Measurements from ENCODE around the gene MAPK6.

MAPK6 gene

GRCh38 chr15:52103217-52104207, 84.5 kb downstream of the MAPK6 start:
- no peak for DNase-seq (ENCODE audit: low read depth in 2 of 2)

DNA sequence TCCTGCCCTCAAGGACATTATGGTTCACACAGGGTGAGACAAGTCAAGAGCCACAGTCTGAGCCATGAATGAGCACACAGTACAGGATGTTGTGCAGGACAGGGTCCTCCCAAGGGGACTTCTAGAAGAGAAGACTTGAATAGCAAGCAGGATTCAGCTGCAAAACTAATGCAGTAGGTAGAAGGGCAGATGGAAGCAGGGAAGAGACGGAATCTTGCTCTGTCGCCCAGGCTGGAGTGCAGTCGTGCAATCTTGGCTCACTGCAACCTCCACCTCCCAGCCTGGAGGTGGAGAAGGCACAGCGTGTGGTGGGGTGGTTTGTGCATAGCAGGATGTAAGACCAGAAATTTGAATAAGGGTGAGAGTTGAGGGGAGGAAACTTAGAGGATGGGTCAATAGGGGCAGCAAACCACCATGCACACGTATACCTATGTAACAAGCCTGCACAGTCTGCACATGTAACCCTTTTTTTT, 85.5 kb downstream of the MAPK6 start:
- no peak for DNase-seq (ENCODE audit: low read depth in 2 of 2)

- no peak for DNase-seq (ENCODE audit: low read depth in 2 of 2)
Observed at GRCh38 chr15:52105846-52106245, 86.8 kb downstream of the MAPK6 start.

- no peak for DNase-seq (ENCODE audit: low read depth in 2 of 2)
Observed at GRCh38 chr15:52106641-52107040, 87.6 kb downstream of the MAPK6 start.

DNA sequence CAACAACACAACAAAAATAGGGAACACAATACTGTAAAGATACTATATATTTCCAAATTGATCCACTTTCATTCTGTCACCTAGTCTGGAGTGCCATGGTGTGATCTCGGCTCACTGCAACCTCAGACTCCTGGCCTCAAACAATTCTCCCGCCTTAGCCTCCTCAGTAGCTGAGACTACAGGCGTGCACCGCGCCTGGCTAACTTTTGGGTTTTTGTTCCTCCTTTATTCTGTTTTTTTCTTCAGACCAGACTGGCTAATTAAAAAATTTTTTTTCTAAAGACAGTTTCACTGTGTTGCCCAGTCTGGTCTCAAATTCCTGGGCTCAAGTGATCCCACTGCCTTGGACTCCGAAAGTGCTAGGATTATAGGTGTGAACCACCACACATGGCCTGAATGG, 88.2 kb downstream of the MAPK6 start:
- no peak for DNase-seq (ENCODE audit: low read depth in 2 of 2)

DNA sequence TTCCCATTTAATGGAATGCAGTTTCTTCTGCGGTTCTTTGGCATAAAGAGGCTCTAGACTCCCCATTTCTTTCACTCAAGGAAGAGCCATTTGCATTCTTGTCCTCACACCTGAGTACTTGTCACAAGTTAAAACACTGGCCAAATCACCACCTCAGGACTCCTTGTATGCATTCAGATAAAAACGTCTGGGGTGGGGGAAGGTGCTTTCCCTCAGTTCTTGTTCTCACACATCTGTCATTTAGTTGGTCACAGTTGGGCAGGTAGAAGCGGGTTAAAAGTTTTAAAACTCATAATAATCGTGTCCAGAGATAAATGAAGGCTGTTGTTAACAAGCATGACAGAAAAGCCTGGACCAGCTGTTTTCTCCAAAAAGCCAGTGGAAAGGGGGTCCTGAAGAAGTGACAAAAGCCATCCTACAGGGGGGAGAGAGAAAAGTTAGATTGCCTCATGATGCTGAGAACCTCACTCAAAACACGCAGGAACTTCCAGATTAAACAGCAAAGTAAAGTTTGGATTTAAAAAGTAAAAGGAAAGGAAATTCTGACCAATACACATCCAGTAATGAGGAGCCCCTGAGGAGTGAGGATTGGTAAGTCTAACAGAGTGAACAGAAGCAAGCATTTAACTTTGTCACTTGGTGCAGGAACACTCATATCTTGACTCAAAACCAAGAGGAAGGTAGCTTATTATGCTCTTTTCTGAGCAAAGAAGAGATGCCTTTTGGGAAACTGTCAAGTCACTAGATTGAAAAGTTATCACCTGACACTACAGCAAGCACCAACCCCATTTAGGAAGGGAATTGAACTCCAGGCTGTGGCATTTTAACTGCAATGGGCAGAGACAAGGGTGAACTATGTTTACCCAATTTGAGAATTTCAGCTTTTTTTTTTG, 90.8 kb downstream of the MAPK6 start:
- DNase-seq (ENCODE audit: low read depth in 2 of 2), result no peak

DNA sequence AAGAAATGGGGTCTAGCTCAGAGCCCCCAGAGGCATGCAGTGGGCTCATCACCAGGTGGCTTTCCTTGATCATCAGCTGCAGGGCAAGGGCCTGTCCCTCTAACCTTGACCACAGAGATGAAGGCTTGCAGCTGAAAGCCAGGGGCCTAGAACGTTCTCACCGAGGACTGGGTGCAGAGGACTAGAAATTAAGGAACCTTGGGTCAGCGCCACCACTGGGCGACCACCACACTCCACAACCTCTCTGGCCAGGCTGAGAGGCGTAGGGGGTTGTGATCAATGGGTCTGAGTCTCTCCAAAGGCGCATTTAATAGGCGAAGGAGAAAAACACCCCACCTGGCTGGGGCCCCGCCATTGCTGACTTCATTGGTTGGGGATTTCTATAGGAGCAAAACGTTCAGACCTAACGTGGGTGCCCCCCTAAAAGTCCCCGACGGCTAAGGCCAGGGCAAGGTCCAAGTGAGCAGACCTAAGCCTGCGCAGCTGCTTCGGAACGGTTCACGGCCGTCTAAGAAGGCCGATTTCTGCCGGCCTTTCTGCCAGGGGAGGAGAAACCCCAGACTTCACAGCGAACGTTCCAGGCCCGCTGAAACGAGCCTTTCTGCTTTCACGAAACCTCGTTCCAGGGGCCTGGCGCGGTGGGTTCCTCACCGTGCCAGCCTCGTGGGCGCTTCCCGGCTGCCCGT, 92.6 kb downstream of the MAPK6 start:
- DNase-seq (ENCODE audit: low read depth in 2 of 2), result no peak

DNA sequence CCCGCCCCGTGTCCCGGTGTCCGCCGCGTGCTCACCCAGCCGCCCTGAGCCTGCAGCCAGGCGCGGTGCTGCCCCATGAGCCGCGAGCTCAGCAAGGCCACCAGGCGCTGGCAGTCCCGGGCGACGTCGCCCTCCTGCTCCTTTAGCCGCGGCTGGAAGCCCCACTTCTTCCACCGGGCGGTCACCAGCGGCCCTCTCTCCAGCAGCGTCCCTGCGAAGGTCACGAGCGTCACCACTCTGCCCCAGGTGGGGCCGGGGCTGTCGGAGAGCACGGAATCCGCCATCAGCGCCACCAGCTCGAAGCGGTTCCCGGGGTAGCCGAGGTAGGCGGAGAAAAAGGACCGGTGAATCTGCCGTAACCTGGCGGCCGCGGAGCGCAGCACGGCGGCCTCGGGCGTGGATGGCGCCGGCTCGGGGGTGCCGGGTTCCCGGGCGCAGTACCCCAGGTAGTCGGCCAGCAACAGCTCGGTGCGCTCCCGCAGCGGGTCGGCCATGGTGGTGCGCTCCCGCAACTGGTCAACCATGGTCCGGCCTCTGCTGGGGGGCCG, 93.3 kb downstream of the MAPK6 start:
- DNase-seq (ENCODE audit: low read depth in 2 of 2), result peak; percentile 7 to 13

GRCh38 chr15:52113235-52113634, 94.2 kb downstream of the MAPK6 start:
- DNase-seq (ENCODE audit: low read depth in 2 of 2), result no peak

GRCh38 chr15:52113708-52114107, 94.7 kb downstream of the MAPK6 start:
- no peak for DNase-seq (ENCODE audit: low read depth in 2 of 2)

GRCh38 chr15:52114261-52115055, 95.4 kb downstream of the MAPK6 start:
- DNase-seq (ENCODE audit: low read depth in 2 of 2), result no peak

DNA sequence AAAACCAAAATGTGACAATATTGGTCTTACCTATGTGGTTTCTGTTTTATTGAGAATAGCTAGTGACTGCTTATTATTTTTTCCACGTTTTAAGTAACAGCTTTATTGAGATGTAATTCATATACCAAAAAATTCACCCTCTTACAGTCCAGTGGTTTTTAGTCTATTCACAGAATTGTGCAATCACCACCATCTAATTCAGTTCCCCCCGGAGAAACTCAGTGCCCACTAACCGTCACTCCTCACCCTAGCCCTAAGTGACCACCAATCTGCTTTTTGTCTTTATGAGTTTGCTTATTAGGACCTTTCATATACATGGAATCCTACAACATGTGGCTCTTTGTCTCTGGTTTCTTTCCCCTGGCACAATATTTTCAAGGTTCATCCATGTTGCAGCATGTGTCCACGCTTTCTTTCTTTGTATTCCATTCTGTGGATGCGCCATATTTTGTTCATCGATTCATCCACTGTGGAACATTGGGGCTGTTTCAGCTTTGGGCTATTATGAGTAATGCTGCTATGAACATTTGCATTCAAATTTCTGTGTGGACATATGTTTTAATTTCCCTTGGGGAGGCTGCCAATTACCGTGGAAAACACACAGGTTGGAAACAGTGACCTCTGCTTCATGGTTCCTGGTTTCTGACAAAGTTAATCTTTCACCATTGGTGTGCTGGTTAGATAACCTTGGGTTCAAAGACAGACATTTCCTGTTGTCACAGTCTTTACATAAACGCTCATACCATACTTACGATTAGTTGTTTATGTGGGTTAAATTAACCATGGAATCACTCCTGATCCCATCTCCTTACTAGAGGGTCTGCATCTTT, 96.8 kb downstream of the MAPK6 start:
- no peak for DNase-seq (ENCODE audit: low read depth in 2 of 2)

Measured in stimulated activated CD8-positive, alpha-beta memory T cell treated with anti-CD3 and anti-CD28 coated beads, Interleukin-15, amount 100 ng/mL, for 48 hours (primary cell).